Measurements from ENCODE around the gene LAIR2.

The LAIR2 gene

DNA sequence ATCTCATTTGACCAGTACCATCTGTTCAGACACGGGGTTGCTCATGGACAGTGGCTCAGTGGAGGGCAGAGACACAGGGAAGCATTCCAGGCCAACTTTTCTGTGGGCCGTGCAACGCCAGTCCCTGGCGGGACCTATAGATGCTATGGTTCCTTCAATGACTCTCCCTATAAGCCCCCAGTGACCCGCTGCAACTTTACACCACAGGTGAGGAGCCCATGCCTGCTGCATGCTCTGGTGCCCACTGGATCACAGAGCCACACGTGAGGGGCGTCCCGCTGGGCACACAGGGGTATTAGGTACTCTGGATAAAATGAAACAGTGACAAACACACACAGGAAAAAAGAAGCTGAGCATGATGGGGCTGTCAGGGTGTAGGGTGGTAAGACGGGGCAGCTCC, 34.3 kb downstream of the LAIR2 start:
- no peak for DNase-seq

DNA sequence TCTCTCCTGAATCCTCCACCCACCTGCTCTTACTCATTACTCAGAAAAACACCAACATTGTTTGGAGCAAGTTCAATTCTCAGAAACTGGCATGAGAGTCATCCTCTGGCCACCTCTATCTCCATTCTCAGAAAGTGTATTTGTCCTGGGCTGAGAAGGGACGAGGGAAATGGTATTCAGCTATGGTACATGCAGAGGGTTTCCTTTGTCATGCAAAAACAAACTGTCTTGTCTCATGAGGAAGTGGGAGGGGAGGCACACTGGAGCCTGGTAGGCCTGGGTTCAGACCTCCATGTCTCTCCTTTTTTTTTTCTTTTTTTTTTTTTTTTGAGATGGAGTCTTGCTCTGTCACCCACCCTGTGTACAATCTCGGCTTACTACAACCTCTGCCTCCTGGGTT, 39.1 kb downstream of the LAIR2 start:
- no peak for DNase-seq

GRCh38 chr19:54548806-54549205, 46.2 kb downstream of the LAIR2 start:
- no peak for DNase-seq

DNA sequence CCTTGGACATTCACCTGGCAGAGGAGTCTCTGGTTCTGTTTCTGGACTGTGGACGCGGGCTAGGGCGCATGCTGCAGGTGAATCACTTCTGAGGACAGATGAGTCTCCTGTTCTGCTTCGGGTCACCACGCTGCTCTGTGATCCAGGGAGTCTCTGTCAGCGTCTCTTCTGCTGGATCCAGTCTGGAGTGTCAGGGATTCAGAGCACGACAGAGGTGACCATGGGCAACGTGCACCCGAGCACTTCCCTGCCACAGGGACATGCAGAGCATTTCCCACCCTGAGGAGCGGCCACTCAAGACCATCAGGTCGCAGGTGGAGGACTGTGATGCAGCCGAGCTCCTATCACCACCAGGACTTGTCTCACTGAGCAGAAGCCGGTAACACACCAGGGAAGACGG, 46.6 kb downstream of the LAIR2 start:
- no peak for DNase-seq

DNA sequence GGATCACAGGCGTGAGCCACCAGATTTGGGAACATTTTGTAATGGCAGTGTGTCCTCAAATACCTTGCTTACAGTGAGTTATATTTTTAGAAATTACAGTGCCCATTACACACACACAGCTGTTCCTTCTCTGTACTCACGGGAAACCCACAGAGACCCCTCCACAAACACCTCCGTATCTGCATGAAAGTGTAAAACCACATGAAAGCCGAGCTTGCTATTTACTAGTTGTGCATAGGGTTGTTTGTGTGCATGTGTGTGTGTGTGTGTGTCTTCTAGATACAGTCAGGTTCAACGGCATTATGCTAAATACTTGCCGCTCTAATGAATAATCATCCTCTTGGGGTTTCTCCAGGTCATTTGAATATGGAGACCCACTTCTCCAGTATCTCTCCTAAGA, 48.7 kb downstream of the LAIR2 start:
- DNase-seq = no peak

DNA sequence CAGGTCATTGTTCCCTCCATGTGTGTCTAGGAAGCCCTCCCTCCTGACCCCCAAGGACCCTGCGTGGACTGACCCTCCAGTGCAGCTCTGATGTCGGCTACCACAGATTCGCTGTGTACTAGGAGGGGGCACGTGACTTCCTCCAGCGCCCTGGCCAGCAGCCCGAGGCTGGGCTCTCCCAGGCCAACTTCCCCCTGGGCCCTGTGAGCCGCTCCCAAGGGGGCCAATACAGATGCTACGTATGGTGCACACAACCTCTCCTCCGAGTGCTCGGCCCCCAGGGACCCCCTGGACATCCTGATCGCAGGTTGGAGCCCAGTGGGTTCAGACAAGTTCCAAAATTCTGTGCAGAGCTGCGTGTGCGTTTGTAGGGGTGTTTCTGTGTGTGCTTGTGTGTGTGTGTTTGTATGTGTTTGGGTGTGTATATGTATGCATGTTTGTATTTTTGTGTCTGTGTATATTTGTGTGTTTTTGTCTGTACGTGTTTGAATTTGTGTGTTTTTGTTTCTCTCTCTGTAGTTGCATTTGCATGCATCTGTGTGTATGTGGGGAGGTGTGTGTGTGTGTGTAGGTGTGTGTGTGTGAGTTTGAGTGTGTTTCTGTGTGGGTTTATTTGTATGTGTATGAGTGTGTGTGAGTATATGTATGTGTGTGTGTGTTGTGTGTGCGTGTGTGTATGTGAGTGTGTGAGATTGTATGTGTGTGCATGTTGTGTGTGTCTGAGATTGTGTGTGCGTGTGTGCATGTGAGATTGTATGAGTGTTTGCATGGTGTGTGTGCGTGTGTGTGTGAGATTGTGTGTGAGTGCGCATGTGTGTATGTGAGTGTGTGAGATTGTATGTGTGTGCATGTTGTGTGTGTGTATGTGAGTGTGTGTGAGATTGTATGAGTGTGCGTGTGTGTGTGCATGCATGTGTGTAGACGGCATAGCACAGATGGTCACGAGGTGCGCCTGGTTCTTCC, 49.6 kb downstream of the LAIR2 start:
- DNase-seq = no peak

GRCh38 chr19:54552913-54553310, 50.3 kb downstream of the LAIR2 start:
- no peak for DNase-seq

DNA sequence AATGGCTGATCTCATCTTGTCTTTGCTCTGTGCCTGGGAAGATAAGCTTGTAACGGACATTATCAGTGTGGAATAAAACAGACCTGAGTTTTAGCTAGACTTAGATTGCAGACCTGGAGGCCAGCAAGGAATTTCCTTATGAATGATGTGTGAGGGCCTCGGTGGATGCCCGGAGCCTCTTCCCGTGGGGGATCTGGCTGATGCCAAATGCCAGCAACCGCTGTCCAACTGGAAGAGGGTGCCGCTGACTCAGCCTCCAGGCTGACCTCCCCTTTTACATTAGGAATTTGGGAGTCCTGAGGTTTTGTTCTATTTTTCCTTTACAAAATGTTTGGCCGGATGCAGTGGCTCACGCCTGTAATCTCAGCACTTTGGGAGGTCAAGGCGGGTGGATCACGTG, 51.4 kb downstream of the LAIR2 start:
- no peak for DNase-seq

GRCh38 chr19:54554896-54555295, 52.3 kb downstream of the LAIR2 start:
- DNase-seq = no peak

GRCh38 chr19:54556194-54556593, 53.6 kb downstream of the LAIR2 start:
- DNase-seq = no peak

GRCh38 chr19:54558339-54558738, 55.7 kb downstream of the LAIR2 start:
- DNase-seq = no peak

Measured in NCI-H2081 (cell line).